Activated naive CD4-positive, alpha-beta T cell treated with anti-CD3 and anti-CD28 coated beads, Interleukin-2, amount 10 ng/mL, durations not matched to agents 7 days and 5 days (primary cell): Measurements from ENCODE around the gene SLC9A7.
A peak's percentile ranks its signal among the peaks of the same experiment; 100 is the strongest.

ENCODE experiments used
- CTCF ChIA-PET: fragments of 350-600 bp; sonication (Branson Sonifier 250); formaldehyde crosslinking; loops from one replicate; lab custom pipeline; 2021; ENCODE audit warnings: antibody characterized with exemption; lab: Charles Lee
- DNase-seq: peaks from one replicate; pipeline ENCODE4 v3.0.0-alpha.2; 2020
- H3K27ac Mint-ChIP-seq: one replicate; pipeline ENCODE4 v1.8.0; 2021; ENCODE audit warnings: mild to moderate bottlenecking, moderate library complexity, mixed read lengths
- H3K27me3 Mint-ChIP-seq: one replicate; pipeline ENCODE4 v1.8.0; 2021; ENCODE audit warnings: mild to moderate bottlenecking, mixed read lengths
- H3K36me3 Mint-ChIP-seq: one replicate; pipeline ENCODE4 v1.8.0; 2021; ENCODE audit warnings: mixed read lengths
- H3K4me1 Mint-ChIP-seq: one replicate; pipeline ENCODE4 v1.8.0; 2021; ENCODE audit warnings: mixed read lengths
- H3K4me3 Mint-ChIP-seq: one replicate; pipeline ENCODE4 v1.8.0; 2021; ENCODE audit warnings: mild to moderate bottlenecking, moderate library complexity, mixed read lengths
- H3K9me3 Mint-ChIP-seq: one replicate; pipeline ENCODE4 v1.8.0; 2021; ENCODE audit warnings: mixed read lengths

The SLC9A7 gene

DNA sequence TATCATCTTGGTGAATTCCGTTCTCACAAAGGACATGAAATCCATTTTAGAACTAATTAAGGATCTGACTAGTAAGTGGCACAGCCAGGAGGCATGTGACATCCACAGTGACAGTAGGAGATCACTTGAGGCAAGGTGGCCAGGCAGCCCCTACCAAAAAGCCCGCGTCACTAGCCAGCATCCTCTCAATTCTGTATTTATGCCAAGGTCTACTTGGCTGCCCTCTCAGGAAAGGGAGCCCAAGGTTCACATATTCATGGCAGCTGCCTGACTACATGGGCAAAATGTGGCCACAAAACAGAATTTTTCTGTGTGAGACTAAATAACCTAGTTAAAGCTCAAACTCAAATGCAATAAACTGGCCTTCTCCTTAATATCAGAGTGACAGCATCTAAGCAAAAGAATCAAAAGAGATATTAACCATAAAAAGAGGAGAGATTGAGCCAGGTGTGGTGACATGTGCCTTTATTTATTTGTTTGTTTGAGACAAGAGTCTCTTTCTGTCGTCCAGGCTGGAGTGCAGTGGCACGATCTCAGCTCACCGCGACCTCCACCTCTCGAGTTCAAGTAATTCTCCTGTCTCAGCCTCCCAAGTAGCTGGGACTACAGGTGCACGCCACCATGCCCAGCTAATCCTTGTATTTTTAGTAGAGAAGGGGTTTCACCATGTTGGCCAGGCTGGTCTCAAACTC lies 51.5 kb downstream of the SLC9A7 start:
- Mint-ChIP-seq H3K4me1 (peaks cover 52% of the 10 kb centered on the region), H3K27ac (peak overlapping the region; percentile 28), H3K9me3 (peaks cover 6% of the 10 kb centered on the region), H3K36me3 (peaks cover 4% of the 10 kb centered on the region), H3K4me3 (no peak overlapping the region), H3K27me3 (no peaks in the 10 kb centered on the region)
- CTCF ChIA-PET, result no interaction called here
- no peak for DNase-seq

DNA sequence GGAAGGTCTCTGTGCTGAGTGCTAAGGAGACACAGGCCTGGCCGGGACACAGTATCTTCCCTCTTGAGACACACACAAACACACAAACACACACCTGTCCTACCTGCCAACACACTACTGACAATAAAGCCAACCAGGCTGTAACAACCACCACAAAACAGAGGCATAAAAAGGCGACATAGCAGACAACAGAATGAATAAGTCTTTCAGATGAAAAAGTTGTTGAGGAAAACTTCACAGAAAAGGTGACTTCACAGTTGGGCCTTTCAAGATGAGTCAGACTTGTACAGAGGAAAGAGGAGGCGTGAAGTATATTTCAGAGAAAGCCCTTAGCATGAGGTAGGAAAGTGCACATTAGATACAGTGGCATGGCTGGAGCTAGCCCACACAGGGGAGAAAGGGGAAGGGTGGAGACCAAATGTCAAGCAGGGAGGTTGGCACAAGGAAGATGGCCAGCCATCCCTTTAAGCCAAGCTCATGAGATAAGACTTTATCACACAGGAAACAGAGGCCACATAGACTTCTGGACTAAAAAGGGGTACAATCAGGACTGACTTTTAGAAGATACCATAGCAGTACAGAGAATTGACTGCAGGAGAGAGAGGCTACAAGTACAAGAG lies 54.0 kb downstream of the SLC9A7 start:
- peaks cover 3% of the 10 kb centered on the region for H3K9me3 Mint-ChIP-seq
- CTCF ChIA-PET, result no interaction called here
- H3K36me3 Mint-ChIP-seq, result peaks cover 3% of the 10 kb centered on the region
- peaks cover 36% of the 10 kb centered on the region for H3K4me1 Mint-ChIP-seq
- no peak overlapping the region for H3K4me3 Mint-ChIP-seq
- DNase-seq, result peak; percentile 23
- no peaks in the 10 kb centered on the region for H3K27me3 Mint-ChIP-seq
- peak overlapping the region; percentile 85 for H3K27ac Mint-ChIP-seq

DNA sequence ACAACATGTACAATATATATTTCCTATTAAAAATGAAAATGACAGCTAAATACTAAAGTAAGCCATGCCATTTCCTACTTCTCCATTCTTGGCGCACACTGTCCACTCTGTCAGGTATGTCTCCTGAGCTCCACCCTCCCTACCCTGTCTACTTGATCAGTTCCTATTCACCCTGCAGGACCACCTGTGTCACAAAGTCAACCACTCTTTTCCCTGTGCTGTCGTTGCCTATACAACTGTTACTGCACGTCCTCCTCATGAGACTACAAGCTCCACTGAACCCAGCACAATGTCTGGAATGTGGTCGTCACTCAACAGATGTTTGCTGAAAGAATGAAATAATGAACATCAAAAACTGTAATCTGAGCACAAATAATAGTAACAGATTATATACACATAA lies 54.9 kb downstream of the SLC9A7 start:
- no peaks in the 10 kb centered on the region for H3K27me3 Mint-ChIP-seq
- H3K4me3 Mint-ChIP-seq, result no peak overlapping the region
- peaks cover 36% of the 10 kb centered on the region for H3K4me1 Mint-ChIP-seq
- H3K36me3 Mint-ChIP-seq, result peaks cover 3% of the 10 kb centered on the region
- CTCF ChIA-PET, result no interaction called here
- H3K9me3 Mint-ChIP-seq, result peaks cover 3% of the 10 kb centered on the region
- no peak overlapping the region for H3K27ac Mint-ChIP-seq
- DNase-seq, result no peak

DNA sequence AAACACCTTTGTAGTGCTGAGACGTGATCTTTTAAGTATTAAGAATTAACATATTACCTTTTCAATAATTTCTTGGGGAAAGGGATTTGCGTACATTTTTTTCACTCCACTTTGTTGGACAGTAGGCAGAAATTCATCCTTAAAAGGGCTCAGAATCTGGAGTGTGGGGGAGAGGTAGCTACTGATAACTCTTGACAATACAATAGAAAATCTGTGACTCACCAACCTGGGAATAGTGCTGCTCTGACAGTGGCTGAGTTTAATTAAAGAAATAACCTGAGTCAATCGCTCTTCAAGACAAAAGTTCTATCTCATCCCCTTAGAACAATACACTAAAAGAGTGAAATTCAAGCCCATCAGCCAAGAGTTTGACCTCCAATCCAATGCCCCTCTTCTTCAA lies 60.2 kb downstream of the SLC9A7 start:
- CTCF ChIA-PET, result interaction anchor here (0.5 kb wide), 1 partner anchor 49 kb away, joined by 3 read pairs; no protein-coding TSS in a partner anchor
- Mint-ChIP-seq H3K4me3 (no peak overlapping the region), H3K4me1 (peaks cover 9% of the 10 kb centered on the region), H3K36me3 (no peaks in the 10 kb centered on the region), H3K27ac (no peak overlapping the region), H3K9me3 (no peaks in the 10 kb centered on the region), H3K27me3 (no peaks in the 10 kb centered on the region)
- DNase-seq, result no peak

DNA sequence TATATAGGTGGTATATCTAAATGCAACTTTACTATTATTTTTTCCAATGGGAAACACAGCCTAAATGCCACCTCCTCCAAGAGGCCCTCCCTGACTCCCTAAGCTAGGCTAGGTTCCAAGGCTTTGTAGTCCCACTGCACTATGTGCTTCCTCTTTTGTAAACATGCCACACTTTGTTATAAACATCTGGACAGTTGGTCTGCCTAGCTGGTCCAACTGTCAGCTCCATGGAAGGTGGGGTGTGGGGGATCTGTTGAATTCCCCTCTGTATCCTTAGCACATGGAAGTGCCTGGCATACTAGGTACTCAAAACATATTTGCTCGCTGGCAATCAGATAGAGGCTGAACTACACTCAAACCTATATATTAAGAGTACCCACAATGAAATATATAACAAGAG lies 63.4 kb downstream of the SLC9A7 start:
- Mint-ChIP-seq H3K9me3 (no peaks in the 10 kb centered on the region), H3K4me1 (no peaks in the 10 kb centered on the region), H3K27ac (no peak overlapping the region), H3K36me3 (no peaks in the 10 kb centered on the region), H3K27me3 (no peaks in the 10 kb centered on the region), H3K4me3 (no peak overlapping the region)
- no peak for DNase-seq
- CTCF ChIA-PET, result no interaction called here

DNA sequence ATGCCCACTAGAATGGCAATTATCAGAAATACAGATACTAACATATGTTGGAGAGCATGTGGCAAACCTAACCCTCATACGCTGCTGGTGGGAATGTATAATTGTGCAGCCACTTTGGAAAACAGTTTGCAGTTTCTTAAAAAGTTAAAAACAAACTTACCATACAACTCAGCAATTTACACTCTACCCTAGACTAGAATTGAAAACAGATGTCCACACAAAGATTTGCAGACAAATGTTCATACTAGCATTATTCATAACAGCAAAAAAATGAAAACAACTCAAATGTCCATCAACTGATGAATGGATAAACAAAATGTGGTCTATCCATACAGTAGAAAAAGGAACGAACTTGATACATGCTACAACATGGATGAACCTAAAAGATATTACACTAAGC lies 64.4 kb downstream of the SLC9A7 start:
- DNase-seq, result no peak
- Mint-ChIP-seq H3K27ac (no peak overlapping the region), H3K9me3 (no peaks in the 10 kb centered on the region), H3K4me3 (no peak overlapping the region), H3K27me3 (no peaks in the 10 kb centered on the region), H3K4me1 (no peaks in the 10 kb centered on the region), H3K36me3 (no peaks in the 10 kb centered on the region)
- CTCF ChIA-PET, result no interaction called here

DNA sequence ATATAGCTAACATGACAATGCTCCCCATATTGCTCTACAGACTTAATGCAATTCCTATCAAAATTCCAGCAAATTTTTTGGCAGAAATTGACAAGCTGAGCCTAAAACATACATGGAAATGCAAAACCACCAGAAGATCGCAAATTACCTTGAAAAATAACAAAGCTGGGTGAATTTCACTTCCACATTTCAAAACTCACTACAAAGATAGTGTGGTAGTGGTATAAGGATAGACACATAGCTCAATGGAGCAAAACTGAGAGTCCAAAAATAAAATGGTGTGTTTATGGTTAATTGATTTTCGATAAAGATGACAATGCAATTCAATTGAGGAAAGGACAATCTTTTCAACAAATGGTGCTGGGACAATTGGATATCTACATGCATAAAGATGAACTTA lies 65.8 kb downstream of the SLC9A7 start:
- no peak overlapping the region for H3K4me3 Mint-ChIP-seq
- no peak overlapping the region for H3K27ac Mint-ChIP-seq
- no peaks in the 10 kb centered on the region for H3K27me3 Mint-ChIP-seq
- no peak for DNase-seq
- H3K4me1 Mint-ChIP-seq, result no peaks in the 10 kb centered on the region
- H3K9me3 Mint-ChIP-seq, result no peaks in the 10 kb centered on the region
- CTCF ChIA-PET, result no interaction called here
- no peaks in the 10 kb centered on the region for H3K36me3 Mint-ChIP-seq

DNA sequence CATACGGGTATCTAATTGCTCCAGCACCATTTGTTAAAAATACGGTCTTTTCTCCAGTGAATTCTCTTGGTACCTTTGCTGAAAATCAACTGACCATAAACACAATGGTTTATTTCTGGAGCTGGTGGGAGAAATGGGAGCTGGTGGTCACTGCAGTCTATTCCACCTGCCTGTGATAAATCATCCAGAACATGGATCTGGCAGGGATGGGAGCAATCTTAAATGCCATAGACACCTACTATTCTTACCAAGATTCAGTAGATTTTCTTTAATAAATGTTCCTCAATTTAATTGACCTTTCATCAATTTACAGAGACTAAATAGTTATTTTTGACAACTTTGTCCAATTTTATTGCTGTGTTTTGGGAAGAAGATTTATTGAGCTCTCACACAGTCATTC lies 68.1 kb downstream of the SLC9A7 start:
- no peak for DNase-seq
- H3K27ac Mint-ChIP-seq, result no peak overlapping the region
- no peaks in the 10 kb centered on the region for H3K9me3 Mint-ChIP-seq
- CTCF ChIA-PET, result no interaction called here
- H3K4me1 Mint-ChIP-seq, result no peaks in the 10 kb centered on the region
- no peaks in the 10 kb centered on the region for H3K36me3 Mint-ChIP-seq
- no peaks in the 10 kb centered on the region for H3K27me3 Mint-ChIP-seq
- no peak overlapping the region for H3K4me3 Mint-ChIP-seq

DNA sequence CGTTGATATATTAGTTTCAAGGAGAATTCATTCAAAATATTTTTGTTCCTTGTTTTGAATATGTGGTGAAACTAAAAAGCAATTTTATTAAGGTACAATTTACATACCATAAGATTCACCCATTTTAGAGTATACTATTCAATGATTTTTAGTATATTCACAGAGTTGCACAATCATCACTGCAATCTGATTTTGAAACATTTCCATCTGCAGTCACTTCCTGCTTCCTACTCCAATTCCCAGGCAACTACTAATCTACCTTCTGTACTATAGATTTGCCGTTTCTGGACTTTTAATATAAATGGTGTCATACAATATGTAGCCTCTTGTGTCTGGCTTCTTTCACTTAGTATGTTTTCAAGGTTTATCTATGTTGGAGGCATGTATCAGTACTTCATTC lies 71.3 kb downstream of the SLC9A7 start:
- no peaks in the 10 kb centered on the region for H3K36me3 Mint-ChIP-seq

DNA sequence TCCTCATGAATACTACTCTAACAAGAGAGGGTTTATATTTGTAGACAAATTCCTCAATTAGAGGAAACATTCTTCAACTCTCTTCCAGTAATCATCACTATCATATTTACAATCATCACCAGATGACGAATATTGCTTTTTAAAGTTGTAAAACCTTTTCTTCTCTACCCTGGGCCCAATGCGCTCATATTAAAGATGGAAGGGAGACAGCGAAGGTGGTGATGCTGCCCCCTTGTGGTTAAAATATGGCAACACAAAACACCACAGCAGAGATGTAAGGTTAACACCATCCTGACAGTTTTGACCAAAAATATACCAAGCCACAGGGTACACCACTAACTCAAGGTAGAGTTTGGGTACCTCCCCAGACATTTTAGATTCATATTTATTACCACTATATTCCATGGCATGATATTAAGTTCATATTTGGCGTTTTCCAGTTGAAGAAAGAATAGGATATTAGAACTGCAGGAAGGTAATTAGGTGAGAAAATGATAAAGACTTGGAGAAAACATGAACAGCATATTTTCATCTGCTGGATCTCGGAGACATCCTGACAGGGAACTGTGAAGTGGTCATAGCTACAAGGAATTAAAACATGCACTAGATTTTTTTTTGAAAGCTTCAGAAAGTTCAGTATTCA lies 72.8 kb downstream of the SLC9A7 start:
- Mint-ChIP-seq H3K27ac (no peak overlapping the region), H3K36me3 (no peaks in the 10 kb centered on the region), H3K9me3 (no peaks in the 10 kb centered on the region), H3K4me1 (no peaks in the 10 kb centered on the region), H3K27me3 (no peaks in the 10 kb centered on the region), H3K4me3 (no peak overlapping the region)
- DNase-seq, result peak; percentile 53
- CTCF ChIA-PET, result interaction anchor here (0.7 to 1.8 kb wide), 8 partner anchors 13 to 378 kb away, joined by 3 to 6 read pairs (median 4); partner anchors contain the start of gene SLC9A7

More for the DNA sequence above, 71.3 kb downstream of the SLC9A7 start:
- Mint-ChIP-seq H3K27ac (no peak overlapping the region), H3K4me1 (no peaks in the 10 kb centered on the region), H3K4me3 (no peak overlapping the region), H3K27me3 (no peaks in the 10 kb centered on the region), H3K9me3 (no peaks in the 10 kb centered on the region)
- DNase-seq, result no peak
- CTCF ChIA-PET, result interaction anchor here (1.4 kb wide), 1 partner anchor 34 kb away, joined by 4 read pairs; no protein-coding TSS in a partner anchor

DNA sequence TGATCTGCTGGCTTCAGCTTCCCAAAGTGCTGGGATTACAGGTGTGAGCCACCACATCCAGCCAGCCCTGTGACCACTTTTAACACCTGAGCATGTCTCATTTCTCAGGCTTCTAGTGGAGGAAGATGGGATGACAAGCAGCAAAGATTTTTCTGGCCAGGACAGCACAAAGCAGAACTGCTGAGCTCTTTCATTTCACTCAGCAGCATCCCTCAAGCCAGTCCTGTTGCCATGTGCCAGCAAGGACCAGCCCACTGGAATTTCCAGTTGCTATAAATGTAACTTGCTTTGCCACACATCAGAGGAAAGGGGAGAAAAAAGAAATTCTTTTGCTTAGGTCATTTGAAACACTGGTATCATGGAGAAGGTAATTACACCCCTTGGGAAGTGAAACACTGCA lies 75.9 kb downstream of the SLC9A7 start:
- Mint-ChIP-seq H3K4me3 (no peak overlapping the region), H3K9me3 (no peaks in the 10 kb centered on the region), H3K27ac (no peak overlapping the region), H3K4me1 (no peaks in the 10 kb centered on the region), H3K27me3 (no peaks in the 10 kb centered on the region), H3K36me3 (no peaks in the 10 kb centered on the region)
- DNase-seq, result no peak
- CTCF ChIA-PET, result no interaction called here

DNA sequence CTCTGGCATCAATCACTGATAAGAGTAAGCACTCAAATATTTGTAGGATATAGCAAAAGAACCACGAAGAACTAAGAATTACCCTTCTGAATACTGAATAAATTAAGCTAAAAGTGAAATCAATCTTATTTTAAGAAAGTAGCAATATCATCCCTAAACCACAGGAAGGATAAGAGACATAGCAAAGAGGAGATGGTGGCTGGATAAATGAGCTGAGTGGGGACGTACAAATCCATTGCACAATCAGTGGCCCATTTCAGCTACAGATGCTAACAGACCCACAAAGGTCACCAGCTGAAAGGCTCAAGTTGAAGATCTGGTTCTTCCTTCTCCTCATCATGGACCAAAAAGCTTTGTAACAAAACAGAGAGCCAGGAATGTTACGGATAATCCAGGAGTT lies 77.1 kb downstream of the SLC9A7 start:
- CTCF ChIA-PET, result no interaction called here
- Mint-ChIP-seq H3K27ac (no peak overlapping the region), H3K4me3 (no peak overlapping the region), H3K36me3 (no peaks in the 10 kb centered on the region), H3K9me3 (no peaks in the 10 kb centered on the region), H3K4me1 (no peaks in the 10 kb centered on the region), H3K27me3 (no peaks in the 10 kb centered on the region)
- no peak for DNase-seq

DNA sequence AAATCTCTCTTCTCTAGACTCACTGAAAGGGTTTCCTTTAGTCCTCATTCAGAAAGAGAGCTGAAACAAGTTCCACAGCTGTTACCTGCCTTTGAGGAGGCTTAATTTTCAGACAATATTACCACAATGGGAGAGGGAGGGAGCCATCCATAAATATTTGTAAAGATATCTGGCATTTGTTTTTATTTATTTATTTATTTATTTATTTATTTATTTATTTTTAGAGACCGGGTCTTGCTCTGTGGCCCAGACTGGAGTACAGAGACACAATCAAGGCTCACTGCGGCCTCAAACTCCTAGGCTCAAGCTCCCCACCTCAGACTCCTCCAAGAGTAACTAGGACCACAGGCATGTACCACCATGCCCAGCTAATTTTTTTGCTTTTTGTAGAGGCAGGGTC lies 80.7 kb downstream of the SLC9A7 start:
- Mint-ChIP-seq H3K27ac (no peak overlapping the region), H3K9me3 (no peaks in the 10 kb centered on the region), H3K27me3 (no peaks in the 10 kb centered on the region), H3K4me1 (no peaks in the 10 kb centered on the region), H3K4me3 (no peak overlapping the region), H3K36me3 (no peaks in the 10 kb centered on the region)
- DNase-seq, result no peak
- CTCF ChIA-PET, result no interaction called here

DNA sequence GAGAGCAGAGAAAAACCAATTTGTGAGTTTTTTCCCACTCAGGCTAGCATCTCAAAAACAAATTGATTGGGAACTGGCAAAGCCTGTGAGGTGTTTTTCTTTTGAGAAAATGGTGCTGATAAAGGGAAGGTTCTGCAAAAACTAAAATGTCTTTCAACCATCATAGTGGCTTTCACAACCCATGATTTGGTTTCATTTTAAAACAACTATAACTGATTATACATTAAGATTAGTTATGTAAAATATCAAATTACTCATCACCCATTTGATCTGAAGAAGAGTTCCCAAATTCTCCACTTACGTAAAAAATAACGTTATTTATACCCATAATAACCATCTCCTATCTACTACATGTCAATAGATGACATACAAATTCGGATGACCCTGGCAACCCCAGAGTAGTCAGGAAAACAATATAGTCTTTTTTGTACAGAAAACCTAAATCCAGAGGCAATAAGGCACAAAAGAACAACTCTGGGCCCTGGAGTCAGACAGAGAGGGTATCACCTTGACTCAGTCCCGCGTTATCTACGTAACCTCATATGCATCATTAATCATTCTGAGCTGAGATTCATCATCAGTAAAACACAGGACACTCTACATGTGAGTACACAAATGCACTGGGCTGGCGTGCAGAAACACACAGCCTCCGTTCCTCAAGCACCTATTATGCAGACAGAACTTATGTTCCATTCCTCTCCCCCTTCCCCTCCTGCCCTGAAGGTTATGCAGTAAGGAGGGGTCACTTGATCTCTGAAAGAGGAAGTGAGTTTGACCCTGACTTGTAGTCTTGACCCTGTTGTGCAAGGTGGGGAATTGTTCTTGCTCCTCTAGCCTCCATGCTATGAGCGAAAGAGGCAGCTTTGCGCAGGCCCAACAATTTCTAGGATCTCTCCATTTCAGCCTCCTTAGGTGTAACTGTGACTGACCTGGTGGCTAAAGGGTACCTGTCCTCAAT lies 82.2 kb downstream of the SLC9A7 start:
- Mint-ChIP-seq H3K4me3 (no peak overlapping the region), H3K9me3 (no peaks in the 10 kb centered on the region), H3K27me3 (no peaks in the 10 kb centered on the region), H3K36me3 (no peaks in the 10 kb centered on the region), H3K4me1 (no peaks in the 10 kb centered on the region), H3K27ac (no peak overlapping the region)
- DNase-seq, result no peak
- CTCF ChIA-PET, result no interaction called here
